Stimulated activated CD4-positive, alpha-beta T cell treated with anti-CD3 and anti-CD28 coated beads, Interleukin-12 subunit alpha, Interleukin-12 subunit beta, amount 100 ng/mL, for 4 hours (primary cell): ENCODE data around the gene TOX3.

Experiments
- DNase-seq: peaks from one replicate; pipeline ENCODE4 v3.0.0-alpha.2; 2020

TOX3 gene

DNA sequence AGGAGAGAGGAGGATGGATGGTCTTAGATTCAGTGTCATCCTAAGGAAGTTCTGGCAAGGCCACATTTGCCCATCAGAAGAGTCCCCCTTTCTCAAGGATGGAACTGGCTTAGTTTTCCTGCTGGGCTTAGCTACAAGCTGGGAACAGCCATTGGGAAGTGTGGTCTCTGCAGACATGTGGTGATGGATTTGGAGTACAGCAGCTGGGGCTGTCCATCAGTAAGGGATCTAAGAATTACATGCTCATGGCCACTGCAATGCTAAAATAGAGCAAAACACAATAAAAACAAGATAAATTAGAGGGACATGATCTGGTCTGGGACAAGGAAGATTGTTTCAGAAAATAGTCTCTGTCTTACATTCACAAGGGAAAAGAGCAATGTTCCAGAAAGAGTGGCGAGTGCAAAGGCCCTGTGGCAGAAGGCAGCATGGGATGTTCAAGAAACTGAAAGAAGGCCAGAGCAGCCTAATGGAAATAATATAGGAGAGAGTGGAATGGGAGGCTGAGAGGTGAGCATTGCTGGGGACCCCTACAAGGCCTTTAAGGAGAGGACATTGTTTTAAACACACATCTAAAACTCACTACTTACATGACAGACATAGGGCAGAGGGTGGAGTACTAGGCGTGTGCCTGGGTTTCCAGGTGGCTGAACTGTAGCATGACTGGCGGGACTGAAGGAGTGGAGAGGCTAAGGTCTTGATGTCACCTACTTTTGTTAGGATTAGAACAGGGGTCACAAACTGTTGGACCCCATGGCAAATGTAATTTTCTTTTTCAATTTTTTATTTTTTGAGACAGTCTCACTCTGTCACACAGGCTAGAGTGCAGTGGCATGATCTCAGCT, 17.0 kb upstream of the TOX3 start:
- DNase-seq: no peak

DNA sequence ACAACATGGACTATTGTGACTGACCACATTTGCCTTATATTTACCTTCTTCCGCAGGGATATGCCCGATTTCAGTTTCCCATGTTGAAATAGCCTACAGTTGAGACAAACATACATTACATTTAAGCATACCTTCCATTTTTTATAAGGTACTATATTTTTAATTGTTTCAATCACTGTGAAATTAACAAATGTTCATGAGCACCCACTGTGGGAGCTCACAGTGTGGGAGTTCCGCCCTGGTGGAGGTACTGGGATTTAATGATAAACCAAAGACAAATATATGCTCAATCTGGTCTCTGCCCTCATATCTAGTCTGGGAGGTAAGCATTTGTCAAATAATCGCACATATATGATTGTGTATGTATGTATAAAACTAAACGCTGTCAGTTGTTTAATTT, 15.8 kb upstream of the TOX3 start:
- DNase-seq: no peak

DNA sequence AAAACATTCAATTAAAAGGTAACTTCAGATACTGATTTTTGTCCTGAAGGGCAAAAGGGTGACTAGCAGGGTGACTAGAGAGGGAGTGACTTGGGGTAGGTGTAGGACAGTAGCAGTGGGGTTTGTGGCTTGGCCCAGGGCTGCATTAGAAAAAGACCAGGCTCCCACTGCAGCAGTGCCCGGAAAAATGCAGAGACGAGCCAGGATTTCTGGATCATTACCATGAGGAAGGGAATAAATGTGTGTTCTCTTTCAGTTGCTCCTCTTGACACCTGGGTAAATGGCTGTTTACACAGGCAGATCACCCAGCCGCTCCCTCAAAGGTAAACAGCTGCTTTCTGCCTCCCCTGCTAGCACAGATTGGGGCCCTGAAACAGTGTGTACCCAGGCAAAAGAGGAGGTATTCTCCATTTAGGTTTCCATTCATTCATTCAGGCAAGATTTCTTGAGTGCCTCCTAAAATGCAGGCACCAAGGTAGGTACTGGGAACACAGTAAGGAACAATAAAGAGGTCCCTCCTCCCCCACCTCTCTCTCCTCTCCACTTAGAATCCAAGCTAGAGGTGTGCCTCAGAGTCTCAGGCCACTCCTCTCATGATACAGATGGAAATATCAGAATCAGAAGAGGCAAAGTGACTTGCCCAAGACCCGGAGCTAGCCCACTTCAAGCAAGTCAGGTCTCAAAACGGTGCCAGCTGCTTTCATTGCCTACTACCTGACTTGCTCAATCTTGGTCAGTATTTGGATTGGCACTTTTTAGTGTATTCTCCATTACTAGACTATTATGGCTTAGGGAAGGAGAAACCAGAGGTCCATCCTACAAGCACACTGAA, 15.2 kb upstream of the TOX3 start:
- no peak for DNase-seq

DNA sequence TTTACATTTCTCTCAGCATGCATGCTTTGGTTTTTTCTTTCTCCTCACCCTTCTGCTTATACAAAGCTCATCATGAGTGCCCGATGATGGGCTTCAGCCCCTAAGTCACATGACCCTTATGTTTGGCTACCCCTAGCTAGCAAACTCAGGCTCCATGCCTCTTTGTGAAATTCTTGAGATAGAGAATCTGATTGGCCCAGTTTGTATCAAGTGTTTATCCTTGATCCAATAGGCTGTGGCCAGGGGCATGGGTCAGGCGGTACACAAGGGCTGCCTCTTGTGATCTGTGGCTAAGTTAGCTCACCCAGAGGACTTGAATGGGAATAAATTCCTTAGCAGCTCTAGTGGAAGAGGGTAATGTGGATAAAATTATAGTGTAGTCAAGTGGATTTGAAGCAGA, 11.5 kb upstream of the TOX3 start:
- DNase-seq: no peak

DNA sequence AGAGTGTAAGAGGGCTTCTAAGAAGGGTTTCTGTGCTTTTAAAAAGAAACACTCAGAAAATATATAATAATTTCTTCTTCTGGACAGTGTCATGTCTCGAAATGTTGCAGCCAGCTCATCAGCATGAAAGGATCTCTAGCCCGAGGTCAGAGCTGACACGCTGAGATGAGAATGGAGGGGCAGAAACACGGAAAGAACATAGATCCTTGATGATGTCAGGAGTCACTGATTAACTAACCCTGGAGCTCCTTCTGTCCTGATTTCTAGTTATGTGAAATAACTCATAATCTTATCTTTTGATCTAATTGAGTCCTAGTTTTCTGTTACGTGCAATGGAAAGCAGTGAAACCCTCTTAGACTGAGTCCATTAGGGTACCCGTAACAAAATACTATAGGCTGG, 10.3 kb upstream of the TOX3 start:
- no peak for DNase-seq

DNA sequence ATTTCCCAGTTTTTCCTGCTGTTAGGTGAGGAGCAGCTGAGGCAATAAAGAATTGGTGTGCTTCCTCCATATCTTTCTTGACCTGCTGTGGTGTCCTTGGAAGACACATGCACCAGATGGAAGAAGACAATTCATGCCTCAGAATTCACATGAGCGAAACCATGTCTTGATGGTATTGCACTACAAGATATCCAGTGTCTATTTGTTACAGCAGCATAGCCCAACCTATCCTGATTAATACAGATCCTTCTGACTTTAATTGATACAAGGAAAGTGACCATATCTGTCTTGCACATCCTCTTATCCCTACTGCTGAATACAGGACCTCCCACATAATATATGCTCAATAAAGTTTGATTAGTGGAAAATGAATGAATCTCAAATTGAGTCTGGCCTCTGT, 9.1 kb upstream of the TOX3 start:
- DNase-seq: no peak

DNA sequence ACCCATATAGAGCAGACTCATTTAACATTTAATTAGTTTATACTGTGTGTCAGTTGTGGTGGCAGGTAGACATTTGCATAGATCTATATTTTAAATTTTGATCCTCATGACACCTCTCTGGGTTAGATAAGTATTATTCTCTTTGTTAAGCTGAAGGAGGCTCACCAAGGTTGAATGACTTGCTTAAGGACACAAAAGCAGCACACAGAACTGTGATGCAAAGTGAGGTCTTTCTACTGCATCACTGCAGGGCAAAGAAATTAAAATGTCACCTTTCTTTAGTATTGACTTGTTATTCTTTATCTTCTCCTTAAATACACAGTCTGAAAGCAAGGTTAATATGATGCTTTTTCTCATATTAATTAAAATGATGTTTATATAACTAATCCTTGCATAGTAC, 8.6 kb upstream of the TOX3 start:
- no peak for DNase-seq

DNA sequence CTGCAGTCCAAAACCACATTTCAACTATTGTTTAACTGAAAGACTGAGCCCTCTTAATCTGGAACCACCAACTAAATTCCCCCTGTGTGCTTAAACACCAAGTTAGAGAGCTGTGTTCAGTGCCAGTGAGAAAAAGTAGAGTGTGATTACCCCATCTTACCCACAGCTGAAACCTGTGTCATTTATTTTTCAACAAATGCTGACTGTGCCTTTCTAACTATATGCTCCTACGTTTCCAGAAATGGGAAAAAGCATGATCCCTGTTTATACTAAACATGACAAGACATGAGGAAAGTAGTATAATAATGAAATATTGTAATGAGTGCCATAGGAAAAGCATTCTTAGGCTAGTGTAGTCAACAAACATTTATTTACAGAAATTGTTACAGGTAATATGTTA, 7.4 kb upstream of the TOX3 start:
- DNase-seq: no peak

DNA sequence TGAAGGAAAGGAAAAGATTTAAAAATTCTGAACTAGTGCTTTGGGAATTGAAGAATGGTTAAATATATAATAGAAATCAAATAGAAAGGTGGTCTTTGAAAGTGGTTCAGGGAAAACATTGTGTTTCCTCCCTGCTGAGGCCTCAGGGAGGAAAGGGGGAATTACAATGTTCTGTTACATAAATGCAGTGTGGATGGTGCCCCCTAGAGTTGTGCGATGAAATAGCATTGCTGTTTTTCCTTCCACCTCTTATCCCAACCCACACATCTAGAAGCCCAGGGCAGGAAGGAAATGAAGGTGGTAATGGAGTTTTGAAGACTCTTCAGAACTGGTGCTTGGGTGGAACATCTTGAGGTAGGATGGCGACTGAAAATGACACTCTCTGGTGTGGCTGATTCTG, 6.4 kb upstream of the TOX3 start:
- no peak for DNase-seq

DNA sequence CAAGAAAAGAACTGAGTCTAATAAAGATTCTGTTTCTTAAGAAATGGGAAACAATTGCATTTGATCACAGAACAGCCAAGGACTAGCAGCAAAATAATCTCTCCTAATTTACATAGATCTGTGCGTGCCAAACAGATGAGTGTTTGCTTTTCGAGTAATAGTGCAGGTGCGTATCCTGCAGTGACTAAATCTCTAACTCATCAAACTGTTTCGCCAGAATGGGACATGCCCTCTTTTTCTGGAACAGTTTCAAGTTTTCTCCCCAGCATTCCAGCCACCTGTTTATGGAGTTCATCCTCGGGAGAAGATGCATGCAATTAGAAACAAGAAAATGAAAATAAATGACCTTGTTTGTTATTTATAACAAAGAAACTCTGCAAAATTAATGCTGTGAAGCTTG, 5.7 kb upstream of the TOX3 start:
- DNase-seq: no peak

DNA sequence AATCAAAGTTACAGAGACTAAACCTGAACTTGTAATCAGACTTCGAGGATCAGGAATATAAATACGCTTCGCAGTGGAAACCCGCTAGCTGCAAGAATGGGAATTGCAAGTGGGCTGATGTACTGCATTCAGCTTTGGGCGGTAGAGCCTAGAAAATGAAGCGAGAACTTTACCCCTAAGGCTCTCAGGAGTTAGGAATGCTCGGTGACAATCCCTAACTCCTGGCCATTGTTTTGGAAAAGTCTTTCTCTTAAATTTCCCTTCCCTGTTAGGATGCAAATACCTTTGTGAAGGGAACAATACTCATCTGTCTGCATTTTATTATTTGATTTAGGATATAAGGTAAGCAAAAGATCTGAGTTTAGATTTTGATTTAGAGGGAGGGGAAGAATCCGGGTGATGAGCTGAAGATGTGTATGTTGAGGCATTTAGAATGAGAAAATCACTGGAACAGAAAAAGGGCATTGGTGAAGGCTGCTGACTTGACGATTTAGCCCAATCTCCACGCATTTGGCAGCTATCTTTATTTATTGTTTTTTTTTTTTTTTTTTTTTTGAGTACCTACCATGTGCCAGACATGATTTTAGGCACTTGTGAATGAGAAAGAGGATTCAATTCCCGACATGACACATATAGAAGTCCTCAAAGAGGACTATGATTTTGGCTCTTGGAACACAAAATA, 2.2 kb upstream of the TOX3 start:
- no peak for DNase-seq

DNA sequence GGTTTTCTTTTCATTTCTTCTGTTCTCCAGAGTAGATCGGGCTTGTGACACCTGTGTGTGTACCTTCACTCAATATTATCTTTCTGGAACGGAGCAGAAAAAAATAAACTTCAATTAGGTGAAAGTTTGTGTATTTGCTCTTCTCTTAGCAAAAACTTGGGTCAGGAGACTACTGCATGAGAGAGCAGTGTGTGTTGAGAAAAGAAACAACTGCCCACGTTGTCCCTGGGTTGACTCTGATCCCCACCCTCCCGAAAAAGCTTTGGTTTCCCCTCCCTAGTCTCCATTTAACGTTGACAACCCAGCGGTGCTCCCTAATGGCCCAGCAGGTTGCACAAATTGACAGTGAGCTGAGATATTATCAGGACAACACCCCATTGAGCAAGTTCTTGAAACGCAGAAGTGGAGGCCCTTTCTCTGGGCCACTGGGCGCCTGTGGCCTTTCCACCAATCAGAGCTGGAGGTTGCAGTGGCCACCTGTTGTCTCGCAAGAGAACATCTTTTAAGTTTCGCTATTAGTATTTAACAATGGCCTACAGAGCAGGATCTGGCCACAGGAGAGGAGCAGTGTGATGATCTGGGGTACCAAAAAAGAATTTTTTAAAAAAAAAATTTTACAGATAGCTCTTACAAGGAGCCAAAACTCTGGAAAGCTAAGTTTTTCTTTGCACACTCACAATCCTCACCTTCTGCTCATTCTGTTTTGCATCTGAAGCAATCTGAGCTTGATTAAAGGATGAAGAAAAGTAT, 1.5 kb upstream of the TOX3 start:
- DNase-seq: no peak

DNA sequence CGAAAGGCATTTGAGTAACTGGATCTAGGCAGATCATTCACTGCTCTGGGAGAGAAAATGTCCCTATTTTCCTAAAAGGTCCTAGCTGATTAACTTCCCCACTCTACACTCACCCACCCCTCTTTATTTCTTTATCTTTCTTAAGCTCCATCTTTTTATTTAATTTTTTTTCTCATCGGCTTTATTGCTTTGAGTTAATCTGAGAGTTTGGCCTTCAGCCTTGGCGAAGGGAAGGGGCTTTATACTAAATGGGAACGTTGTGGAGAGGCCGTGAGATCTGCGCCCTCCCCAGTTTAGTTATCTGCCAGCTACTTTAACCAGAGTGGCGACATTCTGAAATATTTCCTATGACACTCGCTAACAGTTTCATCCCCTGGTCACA, 882 bp upstream of the TOX3 start:
- DNase-seq: no peak

DNA sequence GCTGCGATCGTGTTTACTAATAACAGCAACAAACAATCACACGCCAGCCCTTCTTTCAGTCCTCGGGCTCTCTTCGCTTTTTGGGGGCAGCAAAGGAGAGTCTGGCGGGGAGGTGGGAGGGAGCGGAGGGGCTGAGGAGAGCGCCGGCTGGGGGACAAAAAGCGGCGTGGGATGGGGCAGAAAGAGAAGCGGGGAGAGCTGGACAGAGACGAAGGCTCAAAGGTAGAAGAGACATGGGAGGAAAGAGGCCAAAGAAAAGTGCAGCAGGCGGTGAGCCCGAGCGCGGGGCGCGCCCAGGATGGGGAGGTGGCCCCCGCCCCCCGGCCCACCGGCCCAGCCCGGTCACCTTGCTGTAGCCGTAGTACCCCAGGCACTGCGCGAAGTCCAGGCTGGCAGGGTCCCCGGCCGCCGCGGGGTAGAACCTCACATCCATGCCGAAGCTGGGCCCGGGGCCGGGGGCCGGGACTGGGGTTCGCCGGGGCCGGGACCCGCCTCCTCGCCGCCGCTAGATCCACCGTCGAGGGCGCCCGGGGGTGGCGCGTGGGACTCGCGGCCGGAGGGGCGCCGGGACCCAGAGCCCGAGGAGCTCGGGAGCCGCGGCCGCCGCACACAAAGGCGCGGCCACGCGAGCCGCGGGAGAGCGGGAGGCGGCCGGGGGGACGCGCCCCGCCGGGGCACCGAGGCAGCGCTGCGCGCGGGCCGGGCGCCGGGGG, 496 bp downstream of the TOX3 start:
- no peak for DNase-seq

DNA sequence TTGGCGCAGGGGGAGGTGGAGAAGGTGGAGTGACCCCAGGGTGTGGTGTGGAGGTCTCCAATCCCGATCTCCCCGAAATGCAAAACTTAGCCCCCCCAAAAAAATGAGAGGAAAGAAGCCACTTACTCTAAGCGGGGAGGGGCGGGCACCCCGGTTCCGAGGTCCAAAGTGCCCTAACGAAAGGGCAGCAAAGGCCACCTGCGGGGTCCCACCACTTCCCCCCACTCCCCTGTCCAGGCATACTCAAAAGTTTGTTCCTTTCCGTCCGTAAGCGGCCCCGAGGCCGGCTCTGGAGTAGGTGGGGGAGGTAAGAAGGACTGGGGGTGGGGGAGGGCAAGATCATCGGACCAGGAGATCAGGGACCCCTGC, 1.1 kb downstream of the TOX3 start:
- no peak for DNase-seq

DNA sequence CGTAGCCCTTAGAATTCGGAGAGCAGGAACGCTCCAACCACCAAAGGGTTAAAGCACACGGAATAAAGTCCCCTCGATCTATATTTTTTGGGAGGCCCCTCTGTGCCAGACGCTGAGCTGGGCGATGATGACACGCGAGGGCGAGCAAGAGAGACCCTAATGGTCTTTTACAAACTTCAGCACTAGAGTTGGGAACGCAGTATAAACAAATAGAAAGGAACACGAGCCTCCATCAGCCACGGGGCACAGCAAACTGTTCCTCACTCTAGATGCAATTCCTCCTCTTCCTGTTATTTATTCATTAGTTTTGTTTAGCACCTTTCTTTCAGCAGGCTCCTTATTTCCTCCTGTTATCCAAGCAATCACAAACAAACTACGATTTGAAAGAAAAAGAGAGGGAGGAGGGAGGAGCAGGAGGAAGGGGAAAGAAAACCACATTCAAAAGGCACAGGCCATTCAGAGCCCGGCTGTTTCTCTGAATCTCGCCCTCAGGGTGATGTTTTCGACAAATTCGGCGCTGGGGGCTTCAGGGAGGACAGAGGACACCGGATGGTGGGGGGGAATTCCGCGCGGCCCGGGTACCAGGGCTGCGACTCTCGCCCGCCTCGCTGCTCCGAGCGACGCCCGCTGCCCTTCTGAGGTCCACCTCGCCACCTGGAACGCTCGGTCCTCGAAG, 1.6 kb downstream of the TOX3 start:
- DNase-seq: no peak

DNA sequence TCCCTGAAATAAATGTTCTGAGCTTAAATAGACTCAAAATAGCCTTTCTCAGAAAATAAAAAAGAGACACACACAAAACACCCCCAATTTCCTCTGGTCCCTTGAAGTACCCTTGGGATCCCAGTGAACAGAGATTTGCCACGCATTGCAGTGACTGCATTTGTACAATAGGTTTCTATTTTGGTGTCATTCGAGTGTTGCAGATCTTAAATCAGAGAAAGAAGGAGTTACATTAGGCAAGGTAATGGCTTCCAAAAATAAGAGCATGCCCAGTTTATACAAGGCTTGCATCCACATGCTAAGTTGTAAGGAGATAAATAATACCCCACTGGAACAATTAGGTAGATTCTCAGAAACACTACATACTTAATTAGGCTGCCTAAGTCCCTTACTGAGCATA, 2.2 kb downstream of the TOX3 start:
- DNase-seq: no peak

DNA sequence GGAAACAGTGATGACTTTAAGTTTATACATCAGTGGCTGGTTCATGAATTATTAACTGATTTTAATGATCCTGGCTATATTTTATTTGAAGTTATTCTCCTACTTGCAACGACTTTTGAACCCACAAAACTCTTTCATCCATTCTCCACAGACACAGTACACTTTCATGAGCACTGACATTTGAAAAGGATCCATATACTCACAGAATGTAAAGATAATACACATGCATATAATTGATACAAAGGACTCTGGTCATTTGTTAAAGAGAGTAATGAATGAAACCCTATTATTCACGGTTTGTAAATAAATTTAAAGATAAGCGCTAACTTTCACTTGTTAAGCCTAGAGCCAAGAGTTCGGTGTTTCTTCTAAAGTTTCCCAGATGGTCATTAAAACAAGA, 3.3 kb downstream of the TOX3 start:
- DNase-seq: no peak

DNA sequence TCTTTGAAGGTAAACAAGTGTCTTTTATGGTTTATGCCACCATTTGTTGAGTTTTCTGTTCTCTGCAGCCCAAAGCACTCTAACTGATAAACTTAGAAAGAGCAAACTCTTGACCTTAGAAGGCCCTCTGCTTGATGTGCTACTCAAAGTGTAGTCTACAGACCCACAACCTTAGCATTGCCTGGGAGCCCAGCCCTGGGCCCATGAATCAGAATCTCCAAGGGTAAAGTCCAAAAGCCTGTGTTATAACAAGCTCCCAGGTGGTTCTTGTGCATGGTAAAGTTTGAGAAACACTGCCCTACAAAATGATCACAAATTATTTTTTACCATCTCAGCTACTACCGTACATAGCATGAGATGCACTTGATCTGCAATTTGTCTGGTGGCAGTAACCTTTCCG, 6.0 kb downstream of the TOX3 start:
- DNase-seq: no peak

DNA sequence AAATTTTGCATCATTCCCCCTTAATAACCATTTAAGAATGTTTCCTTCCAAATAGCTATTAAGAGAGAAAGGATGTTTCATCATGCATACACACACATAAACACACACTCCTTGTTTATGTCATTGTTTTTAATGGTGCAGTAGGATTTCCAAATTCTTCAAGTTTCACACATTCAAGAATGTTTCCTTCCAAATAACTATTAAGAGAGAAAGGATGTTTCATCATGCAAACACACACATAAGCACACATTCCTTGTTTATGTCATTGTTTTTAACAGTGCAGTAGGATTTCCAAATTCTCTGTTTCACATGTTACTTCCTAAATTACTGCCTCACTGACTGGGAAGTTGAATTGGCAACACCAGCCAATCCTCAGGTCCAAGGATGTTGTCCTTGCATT, 7.8 kb downstream of the TOX3 start:
- DNase-seq: no peak

DNA sequence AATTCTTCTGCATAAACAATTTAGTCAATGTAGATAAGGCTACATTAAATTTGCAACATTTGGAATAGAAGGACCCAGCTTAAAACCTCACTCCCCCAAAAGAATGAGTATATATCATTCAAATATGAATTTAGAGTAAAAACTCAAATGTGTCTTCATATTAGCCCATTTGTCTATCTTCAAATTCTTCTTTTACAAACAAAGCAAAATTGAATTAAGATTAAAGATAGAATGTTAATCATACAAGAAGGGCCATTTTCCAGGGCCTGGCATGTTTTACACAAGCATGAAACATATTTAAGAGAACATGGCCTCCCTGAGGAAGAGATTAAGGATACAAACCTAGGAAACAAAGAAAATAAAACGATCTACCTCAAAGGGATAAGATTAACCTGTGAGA, 8.4 kb downstream of the TOX3 start:
- no peak for DNase-seq

DNA sequence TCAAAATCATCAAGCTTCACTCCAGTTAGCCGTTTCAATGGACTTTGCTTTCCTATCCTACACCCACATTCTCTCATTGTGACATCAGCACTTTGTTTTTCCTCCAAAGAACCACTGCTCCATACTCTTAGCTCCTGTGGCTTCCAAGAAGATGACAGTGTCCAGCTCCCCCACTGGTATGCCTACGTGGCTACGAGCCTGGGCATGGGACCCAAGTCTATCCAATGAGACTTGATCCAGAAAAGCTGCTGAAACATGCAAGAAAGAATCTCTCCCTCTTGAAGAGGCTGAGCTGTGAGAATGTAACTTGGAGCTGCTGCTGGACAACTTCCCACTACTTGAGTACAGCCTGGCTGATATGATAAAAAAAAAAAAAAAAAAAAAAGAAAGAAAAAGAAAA, 9.4 kb downstream of the TOX3 start:
- DNase-seq: no peak
